HG03175 (cell line): Measurements from ENCODE around the gene BRCA2.
"Not testable (repeated sequence)": the region's sequence is repeated elsewhere in the genome, so short reads cannot be mapped to it uniquely, and the experiment has no call there.

Source experiments
- ATAC-seq: cut with Tn5 transposase; IDR thresholded peaks from one replicate; pipeline ENCODE4 v1.9.1; 2021; ENCODE audit warnings: mild to moderate bottlenecking, moderate library complexity; ENCODE audit not compliant: unreplicated experiment

Gene BRCA2

GRCh38 chr13:32309312-32310133 is 5.8 kb upstream of the BRCA2 start:
- no peak for ATAC-seq

GRCh38 chr13:32310134-32310706 is 5.1 kb upstream of the BRCA2 start:
- no peak for ATAC-seq

GRCh38 chr13:32311188-32311897 is 4.0 kb upstream of the BRCA2 start:
- ATAC-seq = no peak

GRCh38 chr13:32314271-32315237 is 754 bp upstream of the BRCA2 start:
- ATAC-seq = peak; percentile 48

- peak; percentile 37 for ATAC-seq
These were observed 676 bp downstream of the BRCA2 start for GRCh38 chr13:32316028-32316339.

- no peak for ATAC-seq
These were observed 1.2 kb downstream of the BRCA2 start for GRCh38 chr13:32316501-32316900.

- no peak for ATAC-seq
These were observed 2.6 kb downstream of the BRCA2 start for GRCh38 chr13:32317716-32318465.

GRCh38 chr13:32320528-32320927 is 5.2 kb downstream of the BRCA2 start:
- ATAC-seq = no peak

GRCh38 chr13:32323912-32324311 is 8.6 kb downstream of the BRCA2 start:
- ATAC-seq = no peak

- ATAC-seq = no peak
These were observed 15.1 kb downstream of the BRCA2 start for GRCh38 chr13:32330441-32330840.

- no peak for ATAC-seq
These were observed 19.4 kb downstream of the BRCA2 start for GRCh38 chr13:32334671-32335070.

GRCh38 chr13:32340914-32341313 is 25.6 kb downstream of the BRCA2 start:
- ATAC-seq = no peak

GRCh38 chr13:32347651-32348050 is 32.3 kb downstream of the BRCA2 start:
- ATAC-seq = no peak

- not testable (repeated sequence) for ATAC-seq
These were observed 35.6 kb downstream of the BRCA2 start for GRCh38 chr13:32350839-32351441.

GRCh38 chr13:32354040-32354439 is 38.7 kb downstream of the BRCA2 start:
- peak; percentile 81 for ATAC-seq

- not testable (repeated sequence) for ATAC-seq
These were observed 40.6 kb downstream of the BRCA2 start for GRCh38 chr13:32355935-32356334.

GRCh38 chr13:32362574-32362973 is 47.3 kb downstream of the BRCA2 start:
- no peak for ATAC-seq

- no peak for ATAC-seq
These were observed 55.5 kb downstream of the BRCA2 start for GRCh38 chr13:32370805-32371204.

- no peak for ATAC-seq
These were observed 61.5 kb downstream of the BRCA2 start for GRCh38 chr13:32376642-32377415.
